NCI-H128 (cell line): ENCODE results near the gene ANKDD1B.

Source experiments
- DNase-seq: peaks from one replicate; lab custom pipeline; 2025; ENCODE audit not compliant: unreplicated experiment; lab: John Stamatoyannopoulos, UW

ANKDD1B gene

GRCh38 chr5:75659791-75660450 is 48.7 kb downstream of the ANKDD1B start:
- no peak for DNase-seq

GRCh38 chr5:75660678-75661465 is 49.6 kb downstream of the ANKDD1B start:
- DNase-seq: no peak

- DNase-seq: no peak
Observed at GRCh38 chr5:75662061-75662460, 50.8 kb downstream of the ANKDD1B start.

GRCh38 chr5:75663579-75664284 is 52.5 kb downstream of the ANKDD1B start:
- no peak for DNase-seq

GRCh38 chr5:75664979-75665378 is 53.7 kb downstream of the ANKDD1B start:
- DNase-seq: no peak

GRCh38 chr5:75666801-75667200 is 55.5 kb downstream of the ANKDD1B start:
- DNase-seq: no peak

GRCh38 chr5:75667586-75667985 is 56.3 kb downstream of the ANKDD1B start:
- no peak for DNase-seq

GRCh38 chr5:75668445-75668844 is 57.2 kb downstream of the ANKDD1B start:
- no peak for DNase-seq

GRCh38 chr5:75668977-75669689 is 57.9 kb downstream of the ANKDD1B start:
- peak; percentile 1 for DNase-seq

- DNase-seq: no peak
Observed at GRCh38 chr5:75670577-75670976, 59.3 kb downstream of the ANKDD1B start.

- no peak for DNase-seq
Observed at GRCh38 chr5:75671506-75671905, 60.3 kb downstream of the ANKDD1B start.

GRCh38 chr5:75672616-75673015 is 61.4 kb downstream of the ANKDD1B start:
- no peak for DNase-seq

- DNase-seq: no peak
Observed at GRCh38 chr5:75675783-75676182, 64.5 kb downstream of the ANKDD1B start.

GRCh38 chr5:75677607-75678006 is 66.4 kb downstream of the ANKDD1B start:
- no peak for DNase-seq

GRCh38 chr5:75678155-75678554 is 66.9 kb downstream of the ANKDD1B start:
- no peak for DNase-seq

GRCh38 chr5:75681125-75681830 is 70.0 kb downstream of the ANKDD1B start:
- DNase-seq: no peak

GRCh38 chr5:75685141-75685540 is 73.9 kb downstream of the ANKDD1B start:
- DNase-seq: no peak

GRCh38 chr5:75686480-75686879 is 75.2 kb downstream of the ANKDD1B start:
- DNase-seq: no peak

- no peak for DNase-seq
Observed at GRCh38 chr5:75690669-75691068, 79.4 kb downstream of the ANKDD1B start.

- DNase-seq: no peak
Observed at GRCh38 chr5:75694781-75695180, 83.5 kb downstream of the ANKDD1B start.
